Activated naive CD4-positive, alpha-beta T cell treated with anti-CD3 and anti-CD28 coated beads, Interleukin-2, amount 50 U/mL, for 24 hours (primary cell): ENCODE data around the gene SDK1.

Source experiments
- H3K27ac Mint-ChIP-seq: one replicate; pipeline ENCODE4 v1.8.0; 2021; ENCODE audit warnings: mild to moderate bottlenecking, mixed read lengths
- H3K27me3 Mint-ChIP-seq: one replicate; pipeline ENCODE4 v1.8.0; 2021; ENCODE audit warnings: mixed read lengths
- H3K36me3 Mint-ChIP-seq: one replicate; pipeline ENCODE4 v1.8.0; 2021; ENCODE audit warnings: mixed read lengths
- H3K4me1 Mint-ChIP-seq: one replicate; pipeline ENCODE4 v1.8.0; 2021; ENCODE audit warnings: mixed read lengths
- H3K4me3 Mint-ChIP-seq: one replicate; pipeline ENCODE4 v1.8.0; 2021; ENCODE audit warnings: mild to moderate bottlenecking, mixed read lengths
- H3K9me3 Mint-ChIP-seq: one replicate; pipeline ENCODE4 v1.8.0; 2021; ENCODE audit warnings: mixed read lengths

The SDK1 gene

DNA sequence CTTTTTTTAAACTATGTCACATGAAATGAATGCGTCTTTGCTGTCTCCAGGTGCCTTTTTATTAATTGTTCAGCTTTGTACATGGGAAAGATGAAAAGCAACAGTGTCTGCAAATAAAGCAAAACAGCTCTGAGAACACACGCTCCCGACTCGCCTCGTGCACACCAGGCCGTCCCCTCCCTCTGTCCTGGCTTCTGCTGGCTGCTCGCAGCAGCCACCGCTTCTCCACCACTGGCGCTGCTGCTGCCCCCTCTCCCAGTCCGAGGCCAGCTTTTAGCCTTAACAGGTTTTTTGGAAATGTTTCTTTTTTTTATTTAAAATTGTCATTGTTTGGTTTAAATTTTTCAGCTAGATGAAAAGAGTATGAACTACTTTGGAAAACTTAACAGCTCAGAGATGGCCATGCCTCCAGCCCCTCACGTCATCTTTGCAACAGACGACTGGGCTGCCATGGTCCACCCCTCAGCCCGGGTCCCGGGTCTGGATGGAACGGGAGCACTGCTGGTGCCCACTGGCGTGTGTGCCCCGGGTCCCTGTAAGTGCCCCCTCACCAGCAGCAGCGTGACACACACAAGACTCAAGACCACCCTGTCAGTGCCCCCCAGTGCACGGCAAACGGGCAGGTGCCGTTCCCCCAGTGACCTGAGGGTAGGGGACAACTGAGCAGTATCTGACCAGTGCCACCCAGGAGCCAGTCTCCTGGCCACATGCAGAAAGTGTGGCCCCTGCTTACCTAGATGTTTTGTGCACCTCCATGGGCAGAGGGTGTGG is 965.4 kb downstream of the SDK1 start:
- H3K36me3 Mint-ChIP-seq, result no peaks in the 10 kb centered on the region
- H3K27ac Mint-ChIP-seq, result no peak overlapping the region
- no peak overlapping the region for H3K4me3 Mint-ChIP-seq
- no peaks in the 10 kb centered on the region for H3K9me3 Mint-ChIP-seq
- no peaks in the 10 kb centered on the region for H3K4me1 Mint-ChIP-seq
- peaks cover 1% of the 10 kb centered on the region for H3K27me3 Mint-ChIP-seq

DNA sequence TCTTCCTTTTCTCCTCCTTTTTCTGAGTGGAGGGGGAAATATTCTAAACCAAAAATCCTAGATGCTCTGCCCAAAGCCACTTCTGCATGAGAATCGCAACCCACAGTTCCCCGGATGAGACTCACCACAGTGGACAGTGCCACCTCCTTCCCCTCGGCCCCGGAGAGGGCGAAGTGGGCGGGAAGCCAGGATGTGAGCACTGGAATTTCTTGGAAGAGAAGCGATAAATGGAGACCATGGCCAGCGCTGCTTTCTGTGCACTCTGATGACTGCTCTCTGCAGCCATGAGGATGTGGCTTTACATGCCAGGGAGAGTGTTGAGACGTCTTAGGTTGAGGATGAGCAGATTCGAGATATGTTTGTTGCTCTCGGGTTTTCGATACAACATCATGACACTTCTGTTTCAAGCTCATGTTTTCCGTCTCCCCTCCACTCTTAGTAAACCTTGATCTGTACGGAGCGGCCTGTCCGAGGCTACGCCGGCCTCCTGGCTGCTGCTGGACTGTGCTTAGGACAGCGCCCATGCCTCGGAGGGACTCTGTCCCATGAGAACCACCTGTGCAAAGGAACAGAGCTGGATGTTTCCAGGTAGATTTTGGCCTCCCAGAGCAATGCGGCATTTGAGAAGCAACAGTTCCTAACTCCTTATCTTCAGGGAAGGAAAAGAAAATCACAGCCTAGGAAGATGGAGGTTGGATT is 966.4 kb downstream of the SDK1 start:
- Mint-ChIP-seq H3K4me1 (no peaks in the 10 kb centered on the region), H3K27ac (no peak overlapping the region), H3K27me3 (peaks cover 1% of the 10 kb centered on the region), H3K9me3 (no peaks in the 10 kb centered on the region), H3K4me3 (no peak overlapping the region), H3K36me3 (no peaks in the 10 kb centered on the region)

DNA sequence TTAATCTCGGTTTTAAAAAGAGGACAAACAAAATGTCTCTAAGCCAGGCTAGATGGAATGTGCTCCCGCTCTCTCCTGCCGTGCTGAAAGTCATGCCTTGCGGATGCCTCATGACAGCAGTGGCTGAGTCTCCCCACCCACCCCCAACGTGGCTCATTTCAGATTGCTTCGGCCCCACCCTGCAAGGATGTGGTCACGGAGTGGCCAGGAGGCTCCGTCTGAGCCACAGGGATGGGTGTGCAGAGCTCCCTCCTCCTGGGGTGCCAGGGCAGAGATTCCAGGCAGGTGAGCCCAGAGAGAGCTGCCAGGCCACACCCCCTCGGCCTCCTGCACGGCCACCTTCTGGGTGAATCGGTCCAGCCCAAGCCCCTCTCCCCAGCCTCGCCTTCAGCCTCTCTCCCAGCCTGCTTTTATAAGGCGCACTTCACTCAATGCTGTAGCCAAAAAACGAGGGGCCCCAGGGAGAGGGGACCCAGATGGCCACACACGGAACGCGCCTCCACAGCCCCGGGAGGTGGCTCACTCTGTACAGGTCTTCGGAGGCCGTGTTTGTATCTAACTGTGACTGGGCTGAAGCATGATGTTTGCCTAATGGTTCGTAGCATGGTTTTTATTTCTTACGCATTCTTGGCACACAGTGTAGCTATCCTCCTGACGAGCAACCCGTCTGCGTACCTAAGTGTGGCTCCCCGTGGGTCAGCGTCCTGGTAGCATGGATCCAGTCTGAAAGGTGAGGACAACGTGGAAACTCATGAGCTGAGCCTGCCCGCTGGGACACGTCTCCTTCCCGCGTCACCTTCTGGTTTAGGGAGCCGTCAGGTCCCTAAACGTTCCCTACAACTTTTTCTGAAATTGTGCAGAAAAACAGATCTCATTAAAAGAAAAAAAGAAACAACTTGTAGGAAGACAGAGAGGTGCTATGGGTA is 967.3 kb downstream of the SDK1 start:
- H3K4me1 Mint-ChIP-seq, result no peaks in the 10 kb centered on the region

DNA sequence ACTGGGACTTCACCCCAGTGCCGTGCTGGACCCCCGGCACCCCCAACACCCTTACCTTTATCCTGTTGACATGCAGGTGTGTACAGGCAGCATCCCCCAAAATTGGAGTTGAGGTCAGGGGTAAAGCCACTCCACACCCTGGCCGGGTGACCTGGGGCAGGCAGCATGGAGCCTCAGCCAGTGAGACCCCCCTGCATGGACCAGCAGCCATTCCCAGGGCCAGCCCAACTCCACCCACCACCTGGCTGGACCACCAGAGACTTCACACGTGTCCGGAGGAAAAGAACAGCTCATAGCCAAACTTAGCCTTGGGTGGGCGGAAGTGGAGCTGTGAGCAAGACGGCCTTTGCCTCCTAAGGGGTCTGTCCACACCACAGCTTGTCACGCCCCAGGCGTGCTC is 968.0 kb downstream of the SDK1 start:
- H3K4me1 Mint-ChIP-seq, result no peaks in the 10 kb centered on the region
- H3K36me3 Mint-ChIP-seq, result no peaks in the 10 kb centered on the region
- H3K27ac Mint-ChIP-seq, result no peak overlapping the region
- H3K4me3 Mint-ChIP-seq, result no peak overlapping the region
- H3K27me3 Mint-ChIP-seq, result peaks cover 3% of the 10 kb centered on the region
- no peaks in the 10 kb centered on the region for H3K9me3 Mint-ChIP-seq

More for the DNA sequence above, 967.3 kb downstream of the SDK1 start:
- peaks cover 3% of the 10 kb centered on the region for H3K27me3 Mint-ChIP-seq
- no peak overlapping the region for H3K4me3 Mint-ChIP-seq
- no peaks in the 10 kb centered on the region for H3K36me3 Mint-ChIP-seq
- H3K27ac Mint-ChIP-seq, result no peak overlapping the region
- no peaks in the 10 kb centered on the region for H3K9me3 Mint-ChIP-seq

DNA sequence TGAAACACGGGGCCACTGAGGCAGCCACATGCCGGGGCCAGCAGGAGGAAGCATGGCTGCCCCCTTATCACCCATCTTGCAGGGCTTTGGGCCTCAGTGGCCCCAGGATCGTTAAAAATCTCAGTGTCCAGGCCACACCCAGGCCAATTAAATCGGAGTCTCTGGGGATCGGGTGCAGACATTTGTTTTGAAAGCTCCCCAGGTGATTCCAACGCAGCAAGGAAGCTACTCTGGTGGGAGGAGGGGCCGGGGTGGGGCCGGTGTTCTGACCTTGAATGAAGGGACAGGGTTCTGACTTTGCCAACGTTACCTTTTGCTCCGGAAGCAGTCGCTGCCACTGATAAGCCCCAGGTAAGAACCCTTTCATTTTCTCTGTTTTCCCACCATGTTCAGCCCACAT is 968.7 kb downstream of the SDK1 start:
- Mint-ChIP-seq H3K36me3 (no peaks in the 10 kb centered on the region), H3K27ac (no peak overlapping the region), H3K4me1 (no peaks in the 10 kb centered on the region), H3K9me3 (no peaks in the 10 kb centered on the region), H3K27me3 (peaks cover 4% of the 10 kb centered on the region), H3K4me3 (no peak overlapping the region)

DNA sequence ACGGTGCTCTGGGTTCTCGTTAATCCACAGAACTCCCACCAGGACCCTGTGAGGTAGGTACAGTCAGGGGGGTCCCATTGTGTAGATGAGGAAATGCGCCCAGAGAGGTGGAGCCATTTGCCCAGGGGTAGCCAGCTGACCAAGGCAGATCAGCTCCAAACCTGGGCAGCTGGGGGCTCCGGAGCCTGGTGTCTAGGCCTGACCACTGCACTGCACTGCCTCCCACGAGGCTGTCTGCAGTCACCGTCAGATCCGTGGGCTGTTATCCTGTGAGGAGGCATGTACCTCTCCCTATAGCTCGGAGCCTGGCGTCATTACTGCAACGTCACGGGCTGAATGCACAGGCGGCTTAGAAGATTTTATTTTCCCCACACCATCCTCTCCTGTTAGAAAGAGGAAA is 969.2 kb downstream of the SDK1 start:
- Mint-ChIP-seq H3K4me3 (no peak overlapping the region), H3K27me3 (peaks cover 4% of the 10 kb centered on the region)

DNA sequence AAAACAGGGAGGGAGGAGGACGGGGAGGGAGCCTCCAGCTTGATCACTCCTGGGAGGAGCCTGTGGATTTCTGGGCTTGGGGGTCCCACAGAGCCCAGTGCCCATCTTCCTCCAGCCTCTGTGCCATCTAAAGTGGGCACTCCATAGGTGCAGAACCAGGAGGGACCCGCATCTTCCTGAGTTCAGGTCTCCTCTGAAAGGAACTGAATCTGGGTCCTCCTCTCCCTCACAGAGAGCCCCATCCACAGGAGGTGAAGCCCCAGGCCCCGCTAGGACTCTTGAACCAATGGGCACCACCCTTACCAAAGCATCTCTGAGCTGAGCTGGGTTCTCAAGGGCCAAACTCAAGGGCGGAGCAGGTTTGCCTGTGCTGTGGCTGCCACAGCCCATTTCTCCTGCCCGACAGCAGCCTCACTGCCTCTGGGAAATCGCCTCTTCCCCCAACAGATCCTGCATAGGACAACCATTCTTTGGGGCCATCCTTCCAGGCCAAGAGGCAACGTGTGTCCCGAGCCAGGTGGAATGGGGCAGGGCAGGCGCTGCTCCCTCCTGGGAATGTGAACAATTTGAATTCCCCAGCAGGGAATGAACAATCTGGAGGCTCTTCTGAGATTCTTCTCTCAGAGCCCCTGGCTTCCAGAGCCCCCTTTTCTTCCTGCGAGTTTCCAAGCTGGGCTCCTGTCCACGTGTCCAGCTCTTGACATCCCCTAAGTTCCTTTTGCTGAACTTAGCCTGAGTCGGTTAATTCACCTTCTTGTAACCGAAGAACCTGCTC is 970.1 kb downstream of the SDK1 start:
- Mint-ChIP-seq H3K4me1 (no peaks in the 10 kb centered on the region), H3K36me3 (no peaks in the 10 kb centered on the region), H3K27me3 (peaks cover 4% of the 10 kb centered on the region), H3K9me3 (no peaks in the 10 kb centered on the region), H3K27ac (no peak overlapping the region), H3K4me3 (no peak overlapping the region)

More for the DNA sequence above, 969.2 kb downstream of the SDK1 start:
- no peaks in the 10 kb centered on the region for H3K9me3 Mint-ChIP-seq
- no peak overlapping the region for H3K27ac Mint-ChIP-seq
- no peaks in the 10 kb centered on the region for H3K4me1 Mint-ChIP-seq
- no peaks in the 10 kb centered on the region for H3K36me3 Mint-ChIP-seq

DNA sequence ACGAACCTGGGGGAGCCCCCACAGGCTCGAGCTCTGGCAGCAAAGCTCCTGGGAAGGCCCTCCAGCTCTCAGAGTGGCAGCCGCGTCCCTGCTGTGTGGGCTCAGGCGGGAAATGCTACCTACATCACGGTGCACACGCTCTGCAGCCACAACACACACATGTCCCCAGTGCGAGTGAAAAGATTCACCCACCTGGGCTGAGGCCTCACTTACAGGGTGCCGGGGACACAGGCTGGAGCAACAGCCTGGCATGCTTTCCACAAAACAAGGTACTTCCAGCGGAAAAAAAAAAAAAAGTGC is 970.6 kb downstream of the SDK1 start:
- Mint-ChIP-seq H3K4me1 (no peaks in the 10 kb centered on the region), H3K4me3 (no peak overlapping the region), H3K36me3 (no peaks in the 10 kb centered on the region), H3K27ac (no peak overlapping the region), H3K9me3 (no peaks in the 10 kb centered on the region), H3K27me3 (peaks cover 4% of the 10 kb centered on the region)

DNA sequence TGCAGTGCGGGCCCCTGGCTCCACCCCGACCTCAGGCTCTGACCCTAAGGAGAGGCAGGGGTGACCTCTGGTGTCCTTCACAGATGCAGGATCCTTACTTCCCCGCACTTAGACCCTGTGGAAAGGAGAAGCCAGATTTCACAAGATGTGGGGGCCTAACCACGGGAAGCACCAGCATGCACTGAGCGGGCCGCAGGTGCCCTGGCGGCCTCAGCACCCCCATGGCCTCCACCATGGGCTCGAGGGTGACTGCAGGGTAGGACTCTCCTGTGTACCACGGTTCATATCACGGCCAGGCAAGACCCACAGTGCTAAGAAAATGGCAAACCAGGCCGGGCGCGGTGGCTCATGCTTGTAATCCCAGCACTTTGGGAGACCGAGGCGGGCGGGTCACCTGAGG is 971.1 kb downstream of the SDK1 start:
- Mint-ChIP-seq H3K27me3 (peaks cover 5% of the 10 kb centered on the region), H3K9me3 (no peaks in the 10 kb centered on the region), H3K4me3 (no peak overlapping the region), H3K36me3 (no peaks in the 10 kb centered on the region), H3K4me1 (no peaks in the 10 kb centered on the region), H3K27ac (no peak overlapping the region)

DNA sequence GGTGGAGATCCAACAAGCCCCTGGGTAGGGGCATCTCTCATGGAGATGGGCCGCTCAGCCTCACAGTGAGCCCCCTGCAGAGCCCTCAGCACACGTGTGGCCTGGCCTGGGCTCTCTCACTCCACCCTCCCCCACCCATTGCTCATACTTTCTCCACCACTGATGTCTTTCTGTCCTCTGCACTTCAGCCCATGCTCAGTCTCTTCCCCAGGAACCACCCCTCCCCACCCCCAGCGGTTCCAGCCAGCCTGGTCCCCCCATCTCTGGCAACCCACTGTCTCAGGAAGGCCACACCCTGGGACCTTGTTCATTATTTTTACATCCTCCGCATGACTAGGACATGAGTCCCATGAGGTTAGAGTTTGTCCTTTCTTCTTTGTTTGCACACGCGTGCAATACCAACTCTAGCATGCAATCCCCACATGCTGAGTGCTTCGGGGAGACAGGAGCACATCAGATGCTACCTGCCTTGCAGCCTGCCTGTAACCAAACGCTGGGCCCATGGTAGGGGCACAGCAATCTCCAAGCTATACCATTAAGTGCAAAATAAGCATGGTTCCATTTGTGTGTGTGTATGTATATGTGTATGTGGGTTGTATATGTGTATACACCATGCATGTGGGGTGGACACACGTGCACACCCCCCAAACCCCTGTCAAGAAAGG is 972.6 kb downstream of the SDK1 start:
- Mint-ChIP-seq H3K9me3 (no peaks in the 10 kb centered on the region), H3K4me3 (no peak overlapping the region), H3K27ac (no peak overlapping the region), H3K36me3 (no peaks in the 10 kb centered on the region), H3K4me1 (no peaks in the 10 kb centered on the region), H3K27me3 (peaks cover 7% of the 10 kb centered on the region)

DNA sequence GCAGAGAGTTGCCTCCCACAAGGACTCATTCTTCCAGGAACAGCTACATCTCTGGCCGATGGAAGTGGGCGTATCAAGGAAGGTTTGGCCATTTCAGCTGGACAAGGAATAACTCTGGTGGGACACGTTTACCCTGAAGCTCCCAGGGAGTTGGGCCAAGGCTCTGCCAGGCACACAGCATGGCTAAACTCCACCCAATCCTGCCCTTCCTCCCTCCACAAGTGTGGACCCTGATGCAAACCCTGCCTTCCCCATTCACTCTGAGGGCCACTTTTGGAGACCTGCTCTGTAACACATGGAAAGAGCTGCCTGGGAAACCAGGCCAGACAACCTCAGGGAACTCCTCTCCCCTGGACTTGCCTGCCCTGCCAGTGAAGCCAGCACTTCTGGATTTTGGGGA is 973.2 kb downstream of the SDK1 start:
- Mint-ChIP-seq H3K4me3 (no peak overlapping the region), H3K9me3 (no peaks in the 10 kb centered on the region), H3K4me1 (no peaks in the 10 kb centered on the region), H3K36me3 (no peaks in the 10 kb centered on the region), H3K27ac (no peak overlapping the region), H3K27me3 (peaks cover 7% of the 10 kb centered on the region)

DNA sequence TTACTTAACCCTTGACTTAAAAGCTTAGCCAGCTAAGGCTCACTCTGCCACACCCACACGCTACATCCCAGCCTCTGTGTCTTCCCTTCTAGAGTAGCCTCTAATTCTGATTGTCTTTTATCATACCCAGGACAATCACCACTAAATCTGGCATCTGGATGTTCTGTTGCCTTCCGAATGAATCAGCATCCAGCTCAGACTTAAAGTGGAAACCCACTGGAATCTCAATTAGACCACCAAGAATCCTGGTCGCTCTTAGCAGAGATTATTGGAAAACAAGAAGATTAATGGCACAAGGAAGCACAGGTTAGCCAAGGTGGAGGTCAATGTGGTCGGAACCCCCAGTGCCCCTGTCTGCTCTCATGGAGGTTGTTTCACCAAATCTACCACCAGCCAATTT is 976.9 kb downstream of the SDK1 start:
- Mint-ChIP-seq H3K27ac (no peak overlapping the region), H3K27me3 (peaks cover 7% of the 10 kb centered on the region), H3K9me3 (no peaks in the 10 kb centered on the region), H3K4me1 (no peaks in the 10 kb centered on the region), H3K4me3 (no peak overlapping the region), H3K36me3 (no peaks in the 10 kb centered on the region)

DNA sequence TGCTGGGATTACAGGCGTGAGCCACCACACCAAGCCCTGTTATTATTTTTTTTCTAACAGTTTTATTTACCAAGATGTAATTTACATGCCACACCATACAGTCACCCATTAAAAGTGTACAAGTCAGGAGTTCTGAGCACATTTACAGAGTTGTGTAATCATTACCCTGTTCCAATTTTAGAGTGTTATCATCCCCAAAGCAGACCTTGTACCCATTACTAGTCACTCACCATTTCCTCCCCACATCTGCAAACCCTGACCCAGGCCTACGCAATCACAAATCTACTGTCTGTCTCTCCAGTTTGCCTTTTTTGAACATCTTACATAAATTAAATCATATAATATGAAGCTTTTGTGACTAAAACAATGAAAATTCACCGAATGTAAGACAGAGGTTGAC is 978.2 kb downstream of the SDK1 start:
- Mint-ChIP-seq H3K36me3 (no peaks in the 10 kb centered on the region), H3K9me3 (no peaks in the 10 kb centered on the region), H3K27me3 (peaks cover 6% of the 10 kb centered on the region), H3K4me3 (no peak overlapping the region), H3K27ac (no peak overlapping the region), H3K4me1 (no peaks in the 10 kb centered on the region)

DNA sequence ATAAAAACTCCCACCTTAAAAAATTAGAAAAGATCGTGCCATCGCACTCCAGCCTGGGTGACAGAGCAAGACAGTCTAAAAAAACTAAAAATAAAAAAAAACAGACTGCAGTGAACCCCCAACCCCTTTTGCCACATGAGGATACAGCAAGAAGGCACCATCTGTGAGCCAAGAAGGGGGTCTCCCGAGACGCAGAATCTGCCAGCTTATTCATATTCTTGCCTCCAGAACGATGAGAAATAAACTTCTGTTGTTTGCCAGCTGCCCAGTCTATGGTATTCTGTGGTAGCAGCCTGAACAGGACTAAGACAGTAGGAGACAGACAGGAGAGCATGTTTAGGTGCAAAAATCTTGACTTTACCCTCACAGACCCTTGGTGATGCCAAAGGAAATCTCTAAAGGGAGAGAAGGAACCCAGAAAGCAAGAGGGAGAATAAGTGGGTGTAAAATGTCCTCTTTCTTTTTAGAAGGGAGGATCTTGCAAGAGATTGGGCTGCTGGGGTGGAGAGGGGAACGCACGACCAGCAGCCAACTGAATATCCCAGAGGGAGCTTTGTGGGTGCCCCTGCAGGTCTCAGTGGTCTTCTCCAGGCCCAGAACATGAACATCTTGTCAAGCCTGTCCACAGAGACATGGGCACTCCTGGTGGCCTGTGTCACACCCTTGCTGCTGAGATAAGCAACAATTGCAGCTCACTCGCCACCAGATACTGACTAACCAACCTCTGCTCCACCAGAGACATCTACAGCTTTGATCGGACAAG is 980.4 kb downstream of the SDK1 start:
- Mint-ChIP-seq H3K36me3 (no peaks in the 10 kb centered on the region), H3K27me3 (peaks cover 4% of the 10 kb centered on the region), H3K4me3 (no peak overlapping the region), H3K27ac (no peak overlapping the region), H3K9me3 (no peaks in the 10 kb centered on the region), H3K4me1 (no peaks in the 10 kb centered on the region)
